Keratinocyte (primary cell): ENCODE measurements around the gene ENDOD1. TPM values are rescaled to one million over a fixed set of nuclear protein-coding genes. Genes with fewer than 3 reads are reported as not detected.

Source experiments
- DNase-seq: peaks from one replicate; pipeline ENCODE4 v3.0.0-alpha.2; 2011; ENCODE audit warnings: low read depth, missing footprints, low spot score
- FAIRE-seq: peaks from 2 replicates; lab custom pipeline; 2011; peaks lifted over from hg19 to GRCh38; lab: Jason Lieb, UNC
- H2AFZ ChIP-seq: 2 replicates; pipeline ENCODE4 v1.6.0; 2012; ENCODE audit warnings: low read length, control low read depth, inconsistent platforms; ENCODE audit not compliant: control insufficient read depth
- H3K27ac ChIP-seq: 2 replicates; pipeline ENCODE4 v1.5.1; 2011; ENCODE audit warnings: low read length; ENCODE audit not compliant: control insufficient read depth, insufficient read depth
- H3K27me3 ChIP-seq: 3 replicates; pipeline ENCODE4 v1.6.0; 2011; ENCODE audit warnings: low read length; ENCODE audit not compliant: control insufficient read depth, insufficient read depth; ENCODE audit errors: extremely low read depth
- H3K36me3 ChIP-seq, 2 experiments: 2 replicates in 1 of 2; 3 replicates in 1 of 2; pipeline ENCODE4 v1.5.1; 2011; ENCODE audit warnings: low read length in 2 of 2, mild to moderate bottlenecking in 1 of 2; ENCODE audit not compliant: control insufficient read depth in 2 of 2, insufficient read depth in 2 of 2; ENCODE audit errors: extremely low read depth in 1 of 2
- H3K4me1 ChIP-seq: 3 replicates; pipeline ENCODE4 v1.5.1; 2011; ENCODE audit warnings: low read length; ENCODE audit not compliant: control insufficient read depth, insufficient read depth; ENCODE audit errors: extremely low read depth
- H3K4me2 ChIP-seq: 3 replicates; pipeline ENCODE4 v1.6.0; 2011; ENCODE audit warnings: low read depth, low read length; ENCODE audit not compliant: control insufficient read depth, insufficient read depth; ENCODE audit errors: extremely low read depth
- H3K4me3 ChIP-seq, 3 experiments: fragments of 200-600 bp in 1 of 3; sonication (generic) in 1 of 3; 2 replicates in 2 of 3; 3 replicates in 1 of 3; pipeline ENCODE4 v1.5.1; 2011 to 2016; ENCODE audit warnings: low read length in 3 of 3, mild to moderate bottlenecking in 3 of 3, control low read depth in 2 of 3, inconsistent platforms in 1 of 3, low read depth in 1 of 3, mixed read lengths in 1 of 3, mixed run types in 1 of 3, moderate library complexity in 1 of 3; ENCODE audit not compliant: control insufficient read depth in 2 of 3, insufficient read depth in 2 of 3; ENCODE audit errors: extremely low read depth in 1 of 3
- H3K79me2 ChIP-seq: 2 replicates; pipeline ENCODE4 v1.6.0; 2012; ENCODE audit warnings: low read length; ENCODE audit not compliant: control insufficient read depth, insufficient read depth
- H3K9ac ChIP-seq: 3 replicates; pipeline ENCODE4 v1.6.0; 2011; ENCODE audit warnings: low read length; ENCODE audit not compliant: control insufficient read depth, insufficient read depth; ENCODE audit errors: extremely low read depth
- H3K9me1 ChIP-seq: 3 replicates; pipeline ENCODE4 v1.6.0; 2011; ENCODE audit warnings: low read length; ENCODE audit not compliant: control insufficient read depth, insufficient read depth; ENCODE audit errors: extremely low read depth
- H3K9me3 ChIP-seq: 2 replicates; pipeline ENCODE4 v1.5.1; 2012; ENCODE audit warnings: low read depth, low read length; ENCODE audit not compliant: control insufficient read depth
- H4K20me1 ChIP-seq: 3 replicates; pipeline ENCODE4 v1.6.0; 2011; ENCODE audit warnings: low read length; ENCODE audit not compliant: control insufficient read depth, insufficient read depth; ENCODE audit errors: extremely low read depth
- CTCF ChIP-seq, 3 experiments: IDR thresholded peaks in 1 of 3; conservative IDR thresholded peaks in 1 of 3; optimal IDR thresholded peaks in 1 of 3; 2 replicates in 2 of 3; 3 replicates in 1 of 3; pipeline versions ENCODE3 to v1.5.1; 2011; ENCODE audit warnings: low read length in 3 of 3, mild to moderate bottlenecking in 3 of 3, moderate library complexity in 2 of 3, control low read depth in 1 of 3, inconsistent platforms in 1 of 3; ENCODE audit not compliant: insufficient read depth in 2 of 3; ENCODE audit errors: extremely low read depth in 1 of 3
- EZH2 ChIP-seq: IDR thresholded peaks from one replicate; pipeline ENCODE4 v1.6.1; 2012; ENCODE audit warnings: inconsistent platforms, mild to moderate bottlenecking, low read length, moderate library complexity
- dilution Hi-C: fragments of 300-500 bp; cut with MboI; formaldehyde crosslinking; loops from one replicate; pipeline ENCODE4 v1.7.0; 2020; ENCODE audit warnings: low sequenced_read_pairs; ENCODE audit not compliant: extremely low pct_ligation_motif_present
- polyA plus RNA-seq, 5 experiments: library from polyadenylated mRNA; depleted of rRNA in 3 of 5; stranded (reverse) in 3 of 5; stranded (forward) in 1 of 5; unstranded in 1 of 5; fragments of >200 nt; gene quantifications; 1 replicate in 1 of 5; 2 replicates in 3 of 5; 3 replicates in 1 of 5; pipeline versions ENCODE4 v1.2.1 to v1.2.3, GENCODE V29; 2011 to 2012; ENCODE audit warnings: missing spikeins in 2 of 5, low read depth in 1 of 5, low replicate concordance in 1 of 5

The ENDOD1 gene
- polyA plus RNA-seq, 1 donor (not counting 4 experiments of a cell fraction or from before 2014, with no cell fraction given), result 27.2 TPM

- Histone ChIP-seq H4K20me1 (no peaks in the 10 kb centered on the region), H2AFZ (no peak overlapping the region), H3K9me1 (no peaks in the 10 kb centered on the region), H3K4me2 (no peak overlapping the region), H3K9ac (no peak overlapping the region), H3K9me3 (no peaks in the 10 kb centered on the region), H3K4me3 (no peak overlapping the region), H3K36me3 (no peaks in the 10 kb centered on the region), H3K79me2 (no peaks in the 10 kb centered on the region), H3K4me1 (no peaks in the 10 kb centered on the region), H3K27ac (no peak overlapping the region), H3K27me3 (peaks cover 1% of the 10 kb centered on the region)
- dilution Hi-C loops, result no loop called here
- DNase-seq (no peak), FAIRE-seq (no peak)
- no peak for TF ChIP-seq EZH2
These were observed 30.6 kb upstream of the ENDOD1 start for GRCh38 chr11:95059046-95059445.

- H3K36me3 ChIP-seq, result no peaks in the 10 kb centered on the region
- H3K9me1 ChIP-seq, result no peaks in the 10 kb centered on the region
- H3K4me1 ChIP-seq, result peaks cover 19% of the 10 kb centered on the region
- H2AFZ ChIP-seq, result no peak overlapping the region
- FAIRE-seq, result peak; percentile 81
- DNase-seq, result no peak
- peaks cover 26% of the 10 kb centered on the region for H3K79me2 ChIP-seq
- H4K20me1 ChIP-seq, result no peaks in the 10 kb centered on the region
- no peaks in the 10 kb centered on the region for H3K27me3 ChIP-seq
- H3K4me2 ChIP-seq, result no peak overlapping the region
- H3K9me3 ChIP-seq, result no peaks in the 10 kb centered on the region
- no peak overlapping the region for H3K4me3 ChIP-seq
- dilution Hi-C loops, result no loop called here
- H3K9ac ChIP-seq, result no peak overlapping the region
- H3K27ac ChIP-seq, result no peak overlapping the region
- TF ChIP-seq CTCF (optimal IDR thresholded peaks at IDR 0.05 in 1 of 3, IDR thresholded peaks at IDR 0.05 in 1 of 3, conservative IDR thresholded peaks at IDR 0.05 in 1 of 3; ENCODE audit: extremely low read depth in 1 of 3, insufficient read depth in 2 of 3, low read length in 3 of 3) (no peak), EZH2 (no peak)
These were observed 24.3 kb upstream of the ENDOD1 start for GRCh38 chr11:95065336-95065735.

GRCh38 chr11:95066716-95067038 lies 23.0 kb upstream of the ENDOD1 start, which contains the start of gene SRSF8:
Gene SRSF8, plus strand, starts transcription at chr11:95066919. Its CDS starts 308 bp downstream, at chr11:95067227.
- H3K4me1 ChIP-seq, result peaks cover 19% of the 10 kb centered on the region
- peaks cover 31% of the 10 kb centered on the region for H3K79me2 ChIP-seq
- peak within 1 kb of the TSS; percentile 90 for H3K27ac ChIP-seq
- DNase-seq (no peak), FAIRE-seq (peak; percentile 59)
- TF ChIP-seq EZH2 (no peak), CTCF (optimal IDR thresholded peaks at IDR 0.05 in 1 of 3, IDR thresholded peaks at IDR 0.05 in 1 of 3, conservative IDR thresholded peaks at IDR 0.05 in 1 of 3; ENCODE audit: extremely low read depth in 1 of 3, insufficient read depth in 2 of 3, low read length in 3 of 3) (no peak)
- H3K9me1 ChIP-seq, result no peaks in the 10 kb centered on the region
- H3K9me3 ChIP-seq, result no peaks in the 10 kb centered on the region
- H3K4me3 ChIP-seq, result peak within 1 kb of the TSS; percentile 69 to 100 (median 99)
- no peaks in the 10 kb centered on the region for H3K36me3 ChIP-seq
- H2AFZ ChIP-seq, result peak within 1 kb of the TSS; percentile 76
- H4K20me1 ChIP-seq, result no peaks in the 10 kb centered on the region
- dilution Hi-C loops, result no loop called here
- peak within 1 kb of the TSS; percentile 85 for H3K4me2 ChIP-seq
- no peaks in the 10 kb centered on the region for H3K27me3 ChIP-seq
- peak within 1 kb of the TSS; percentile 93 for H3K9ac ChIP-seq
